Stimulated activated CD4-positive, alpha-beta T cell treated with anti-CD3 and anti-CD28 coated beads, Interleukin-12 subunit alpha, Interleukin-12 subunit beta, amount 100 ng/mL, for 48 hours (primary cell): ENCODE results near the gene ATXN10.

Source experiments
- DNase-seq, 3 donors: peaks; one replicate each; pipeline ENCODE4 v3.0.0-alpha.2; 2020; ENCODE audit warnings: low read depth in 2 of 3, low spot score in 1 of 3

The ATXN10 gene

DNA sequence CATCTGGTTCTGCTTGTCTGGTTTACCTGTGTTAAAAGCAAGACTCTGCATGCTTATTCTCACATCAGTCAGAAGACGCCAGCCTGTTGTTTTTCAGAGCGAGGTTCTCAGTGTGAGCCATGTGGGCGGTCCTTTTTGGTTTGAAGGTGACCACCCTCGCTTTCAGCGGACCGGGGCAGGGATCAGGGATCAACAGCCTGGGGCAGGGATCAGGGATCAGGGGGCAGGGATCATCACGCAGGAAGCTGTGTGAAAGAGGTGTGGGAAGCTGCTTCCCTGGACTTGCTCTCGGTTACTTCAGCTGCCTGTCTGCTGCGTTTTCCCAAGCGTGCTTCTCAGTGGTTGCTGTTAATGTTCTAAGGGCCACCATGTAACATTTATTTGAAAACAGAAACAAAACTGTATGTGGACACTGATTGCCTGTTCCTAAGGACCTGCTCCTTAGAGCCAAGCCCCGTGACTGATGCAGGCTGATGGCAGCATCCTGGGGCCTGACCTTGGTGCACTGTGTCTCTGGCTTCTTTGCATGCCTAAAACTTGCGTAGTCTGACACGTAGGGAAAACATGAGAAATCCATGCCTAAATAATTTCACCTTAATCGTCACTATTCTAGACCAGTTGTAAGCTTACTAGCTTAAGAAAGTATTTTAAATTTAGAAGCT lies 146.9 kb downstream of the ATXN10 start:
- no peak for DNase-seq

DNA sequence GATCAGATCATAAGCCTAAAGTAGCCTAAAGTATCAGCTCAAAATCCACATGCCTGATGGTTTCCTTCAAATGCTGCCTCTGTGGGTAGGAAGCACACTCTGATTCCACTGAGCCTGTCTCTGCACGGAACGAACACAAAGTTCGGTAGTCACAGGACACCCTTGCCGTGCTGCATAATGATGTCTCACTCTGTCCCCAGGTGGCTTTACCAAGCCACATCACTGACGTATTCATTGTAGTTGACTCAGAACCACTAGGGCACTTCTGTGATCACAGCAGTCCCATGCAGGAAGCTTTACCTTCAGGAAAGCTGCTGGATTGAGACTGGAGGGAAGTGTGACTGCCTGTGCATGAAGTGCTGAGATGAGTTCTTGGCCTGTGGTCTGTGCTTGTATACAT lies 147.7 kb downstream of the ATXN10 start:
- no peak for DNase-seq

DNA sequence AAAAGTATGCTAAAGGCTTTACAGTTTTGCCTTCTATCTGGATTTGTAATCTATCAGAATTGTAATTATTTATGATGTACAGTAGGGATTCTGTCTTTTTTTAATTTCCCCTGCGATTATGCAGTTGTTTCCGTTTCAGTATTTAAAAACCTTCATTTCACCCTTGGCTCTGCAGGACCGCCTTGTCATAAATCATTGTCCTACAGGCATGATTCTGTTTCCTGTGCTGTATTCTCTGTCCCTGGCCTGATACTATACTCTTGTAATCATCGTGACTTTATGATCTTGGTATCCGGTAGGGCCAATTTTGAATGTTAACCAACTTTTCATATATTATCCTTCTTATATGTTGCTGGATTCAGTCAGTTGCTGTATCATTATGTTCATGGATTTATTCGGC lies 151.7 kb downstream of the ATXN10 start:
- DNase-seq: no peak

DNA sequence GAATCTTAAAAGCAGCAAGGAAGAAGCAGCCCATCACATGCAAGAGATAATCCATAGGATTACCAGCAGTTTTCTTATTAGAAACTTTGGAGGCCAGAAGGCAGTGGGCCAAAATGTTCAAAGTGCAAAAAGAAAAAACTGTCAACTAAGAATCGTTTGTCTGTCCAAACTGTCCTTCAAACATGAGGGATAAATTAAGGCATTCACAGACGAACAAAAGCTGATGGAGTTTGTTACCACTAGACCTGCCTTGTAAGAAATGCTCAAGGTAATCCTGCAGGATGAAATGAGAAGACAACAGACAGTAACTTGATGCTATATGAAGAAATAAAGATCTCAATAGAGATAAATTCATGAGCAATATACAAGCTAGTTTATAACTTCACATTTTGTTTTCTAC lies 154.9 kb downstream of the ATXN10 start:
- DNase-seq: no peak

DNA sequence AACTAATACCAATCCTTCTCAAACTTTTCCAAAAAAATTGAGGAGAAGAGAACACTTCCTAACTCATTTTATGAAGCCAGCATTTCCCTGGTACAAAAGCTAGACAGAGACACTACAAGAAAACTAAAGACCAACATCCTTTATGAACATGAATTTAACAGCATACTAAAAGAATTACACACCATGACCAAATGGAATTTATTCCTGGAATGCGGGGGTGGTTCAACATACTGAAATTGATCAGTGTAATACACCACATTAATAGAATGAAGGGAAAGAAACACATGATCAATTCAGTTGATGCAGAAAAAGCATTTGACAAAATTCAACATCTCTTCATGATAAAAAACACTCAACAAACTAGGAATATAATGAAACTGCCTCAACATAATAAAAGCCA lies 157.2 kb downstream of the ATXN10 start:
- no peak for DNase-seq

DNA sequence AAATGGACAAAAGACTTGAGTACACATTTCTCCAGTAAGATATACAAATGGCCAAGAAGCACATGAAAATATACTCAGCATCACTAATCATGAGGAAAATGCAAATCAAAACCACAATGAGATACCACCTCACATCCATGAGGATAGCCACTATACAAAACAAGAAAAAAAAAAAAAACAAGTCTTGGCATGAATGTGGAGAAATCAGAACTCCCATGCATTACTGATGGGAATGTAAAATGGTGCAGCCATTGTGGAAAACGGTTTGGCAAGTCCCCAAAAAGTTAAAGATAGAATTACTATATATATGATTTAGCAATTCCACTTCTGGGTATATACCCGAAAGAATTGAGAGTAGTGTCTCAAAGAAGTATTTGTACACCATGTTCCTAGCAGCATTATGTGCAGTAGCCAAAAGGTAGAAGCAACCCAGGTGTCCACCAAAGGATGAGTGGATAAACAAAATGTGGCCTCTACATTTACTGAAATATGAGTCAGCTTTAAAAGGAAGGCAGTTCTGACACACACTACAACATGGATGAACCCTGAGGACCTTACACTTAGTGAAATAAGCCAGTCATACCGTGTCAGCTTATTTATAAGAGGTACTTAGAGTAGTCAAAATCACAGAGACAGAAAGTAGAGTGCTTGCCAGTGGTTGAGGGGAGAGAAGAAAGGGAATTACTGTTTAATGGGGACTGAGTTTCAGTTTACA lies 159.1 kb downstream of the ATXN10 start:
- no peak for DNase-seq

DNA sequence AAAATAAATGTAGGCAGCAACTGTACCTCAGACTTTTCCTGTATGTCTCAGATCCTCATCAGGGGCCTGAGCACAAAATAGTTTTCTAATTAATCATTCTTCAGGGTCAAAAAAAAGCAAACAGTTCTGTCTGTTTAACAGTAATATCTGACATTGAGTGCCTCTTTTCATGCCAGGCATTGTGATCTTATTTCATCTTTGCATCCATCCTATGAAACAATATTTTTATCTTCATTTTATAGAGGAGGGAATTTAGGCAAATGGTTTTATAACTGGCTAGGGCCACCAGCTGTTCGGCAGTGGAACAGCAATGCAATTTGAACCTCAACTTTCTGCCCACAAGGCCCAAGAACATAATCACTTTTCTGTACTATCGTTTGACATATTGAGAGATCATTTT lies 159.8 kb downstream of the ATXN10 start:
- no peak for DNase-seq

DNA sequence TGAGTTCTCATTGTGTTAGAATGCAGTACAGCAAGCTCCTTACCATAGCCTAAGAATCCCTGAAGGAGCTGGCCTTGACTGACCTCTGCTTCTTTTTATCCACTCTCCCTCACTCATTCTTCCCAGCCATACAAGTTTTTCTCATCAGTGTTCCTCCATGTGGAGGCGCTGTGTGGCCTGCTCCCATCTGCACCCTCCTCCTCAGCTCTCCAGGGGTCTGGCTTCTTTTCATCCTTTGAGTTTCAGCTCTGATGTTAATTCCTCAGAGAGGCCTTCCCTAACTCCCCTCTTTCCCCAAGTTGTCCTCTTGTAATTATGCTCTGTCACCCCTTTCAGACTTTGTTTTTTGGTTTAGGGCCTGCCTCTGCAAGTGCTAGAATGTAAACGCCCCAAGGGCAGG lies 160.5 kb downstream of the ATXN10 start:
- no peak for DNase-seq

DNA sequence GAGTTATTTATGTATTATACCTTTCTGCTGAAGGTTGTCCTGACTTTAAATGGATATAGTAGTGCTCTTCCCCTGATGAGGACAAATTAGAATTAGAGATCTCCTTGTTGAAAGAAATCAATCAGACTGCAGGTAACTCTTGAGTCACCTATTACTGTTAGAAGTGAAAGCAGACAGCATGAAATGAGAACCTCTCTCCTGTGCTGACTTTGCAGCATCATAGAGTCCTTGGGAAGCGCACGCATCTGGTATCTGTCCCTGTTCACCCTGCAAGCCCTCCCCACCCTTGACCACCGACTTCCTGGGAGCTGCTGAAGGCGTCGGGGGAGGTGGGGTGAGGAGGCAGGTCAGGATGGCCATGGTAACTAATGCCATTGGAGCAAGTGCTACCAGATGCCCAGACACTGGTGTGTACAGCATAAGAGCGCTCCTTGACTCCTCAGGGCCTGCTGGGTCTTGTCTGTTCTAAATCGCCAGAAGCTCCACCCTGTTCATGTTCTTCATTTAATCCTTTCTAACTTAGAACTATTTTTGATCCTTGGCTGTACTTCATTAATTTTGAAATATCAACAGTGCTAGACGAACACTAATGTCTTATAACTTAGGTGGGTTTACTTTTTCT lies 161.4 kb downstream of the ATXN10 start:
- no peak for DNase-seq

DNA sequence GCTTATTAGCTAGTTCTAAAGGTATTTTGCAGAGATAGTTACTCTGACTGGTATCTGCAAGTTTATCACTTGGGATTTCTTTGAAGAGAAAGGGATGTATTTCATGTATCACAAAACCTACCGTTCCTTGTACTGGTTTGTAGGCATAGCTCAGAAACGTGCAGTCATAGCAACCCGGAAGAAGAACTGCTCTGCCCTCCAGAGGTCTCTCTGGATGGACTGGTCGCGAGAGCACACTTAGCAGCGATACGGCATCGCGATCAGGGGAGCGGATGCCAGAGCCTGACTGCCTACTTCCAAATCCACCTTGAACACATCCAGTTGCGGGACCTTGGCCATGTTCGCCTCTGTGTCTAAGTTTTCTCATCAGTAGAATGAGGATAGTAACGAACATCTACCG lies 162.0 kb downstream of the ATXN10 start:
- no peak for DNase-seq

DNA sequence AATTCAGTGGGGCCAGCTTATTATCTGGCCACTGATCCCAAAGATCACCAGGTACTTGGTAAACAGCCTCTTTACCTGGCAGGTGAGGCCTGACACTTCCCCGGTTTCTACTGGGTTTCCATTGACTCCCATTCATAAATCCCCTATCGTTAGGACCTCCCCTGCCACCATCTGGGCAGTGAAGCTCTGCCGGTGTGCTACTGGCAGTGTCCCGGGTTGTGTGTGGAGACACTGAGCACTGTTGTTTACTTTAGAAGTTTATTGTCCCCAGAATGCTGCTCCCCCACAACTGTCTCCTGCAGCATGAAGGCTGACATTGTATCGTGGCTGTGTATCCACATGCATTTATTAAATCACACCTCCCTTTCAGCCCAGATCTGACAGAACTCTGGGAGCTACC lies 162.6 kb downstream of the ATXN10 start:
- no peak for DNase-seq

DNA sequence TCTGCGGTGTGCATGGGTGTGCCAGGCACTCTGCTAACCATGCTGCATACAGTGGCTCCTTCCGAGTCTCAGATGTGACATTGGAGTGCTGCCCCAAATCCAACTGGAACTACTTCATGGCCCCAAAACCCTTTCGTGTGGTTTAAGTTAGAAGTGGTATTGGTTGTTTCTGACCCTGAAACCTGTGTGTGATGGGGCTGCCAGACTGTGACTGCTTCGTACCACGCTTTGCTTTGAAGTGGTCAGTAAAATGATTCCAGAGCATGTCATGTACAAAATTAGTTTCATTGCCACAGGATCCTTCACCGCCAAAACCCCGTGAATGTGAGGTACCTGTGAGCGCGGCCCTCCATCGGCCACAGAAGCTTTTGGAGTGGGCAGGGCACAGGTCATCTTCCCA lies 163.2 kb downstream of the ATXN10 start:
- no peak for DNase-seq

DNA sequence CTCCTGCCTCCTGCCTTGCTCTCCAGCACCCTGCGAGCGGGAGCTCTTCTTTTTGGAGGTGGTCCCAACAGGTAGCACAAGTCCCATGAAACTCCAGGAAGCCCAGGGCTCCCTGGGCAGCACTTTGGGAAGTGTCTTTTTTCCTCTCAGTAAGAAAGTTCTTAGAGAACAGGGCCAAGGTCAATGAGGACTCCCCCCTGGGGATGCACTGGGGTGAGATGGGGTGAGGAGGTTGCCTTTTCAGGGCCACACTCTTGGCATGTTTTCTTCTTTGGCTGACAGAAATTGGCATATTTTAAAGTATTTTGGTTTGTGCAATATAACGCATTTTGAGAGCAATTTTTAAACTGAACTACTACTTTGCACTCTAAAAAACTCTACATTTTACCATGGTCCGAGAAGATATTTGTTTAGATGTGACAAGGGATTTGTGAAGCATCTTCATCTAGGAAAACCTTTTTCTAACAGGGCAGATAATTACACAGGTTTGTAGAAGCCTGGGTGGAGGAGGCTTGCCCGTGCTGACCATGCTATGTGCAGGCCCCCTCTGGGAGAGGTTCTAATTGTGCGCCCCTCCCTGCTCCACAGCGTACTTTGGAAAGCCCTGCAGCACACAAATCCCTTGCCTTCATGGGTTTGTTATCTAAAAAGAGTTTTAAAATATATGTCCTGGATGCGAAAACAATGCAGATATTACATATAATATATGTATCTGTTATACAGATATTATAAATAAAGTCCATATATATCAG lies 165.0 kb downstream of the ATXN10 start:
- DNase-seq: no peak

DNA sequence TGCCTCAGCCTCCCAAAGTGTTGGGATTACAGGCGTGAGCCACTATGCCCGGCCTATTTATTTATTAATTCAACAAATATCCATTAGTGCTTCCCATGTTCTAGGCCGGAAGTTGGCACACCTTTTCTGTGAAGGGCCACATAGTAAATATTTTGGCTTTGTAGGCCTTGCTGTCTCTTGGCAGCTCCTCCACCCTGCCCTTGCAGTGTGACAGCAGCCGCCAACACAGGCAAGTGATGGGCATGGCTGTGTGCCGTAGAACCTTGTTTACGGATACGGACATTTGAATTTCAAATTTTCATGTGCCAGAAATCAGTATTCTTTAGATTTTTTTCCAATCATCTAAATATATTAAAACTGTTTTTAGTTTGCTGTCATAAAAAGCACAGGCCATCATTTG lies 165.9 kb downstream of the ATXN10 start:
- DNase-seq: no peak

DNA sequence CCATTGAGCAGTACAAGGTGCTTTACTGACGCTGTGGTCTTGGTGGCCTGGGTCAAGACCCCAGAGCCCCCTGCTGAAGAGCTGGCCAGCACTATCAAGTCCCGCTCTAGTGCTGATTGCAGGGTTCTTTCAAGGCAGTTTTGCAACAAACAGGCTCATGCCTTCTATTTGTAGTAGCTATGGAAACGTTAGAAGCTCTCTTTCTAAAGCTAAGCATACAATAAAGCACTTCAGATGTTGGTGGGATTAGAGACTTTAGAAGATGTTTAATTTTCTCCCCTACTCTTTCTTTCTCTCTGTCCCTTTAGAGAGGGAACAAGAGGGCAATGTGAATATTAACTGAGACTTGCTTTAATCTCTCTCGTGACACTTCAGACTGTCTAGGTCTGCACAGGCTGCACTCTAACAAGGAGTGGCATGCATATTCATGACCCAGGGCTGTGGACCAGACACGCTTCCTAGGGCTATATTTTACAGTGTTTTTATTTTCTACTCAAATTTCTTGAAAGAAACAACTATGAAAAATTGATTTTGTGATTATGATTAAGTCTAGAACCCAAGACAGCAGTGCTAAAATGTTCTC lies 166.8 kb downstream of the ATXN10 start:
- DNase-seq: no peak

DNA sequence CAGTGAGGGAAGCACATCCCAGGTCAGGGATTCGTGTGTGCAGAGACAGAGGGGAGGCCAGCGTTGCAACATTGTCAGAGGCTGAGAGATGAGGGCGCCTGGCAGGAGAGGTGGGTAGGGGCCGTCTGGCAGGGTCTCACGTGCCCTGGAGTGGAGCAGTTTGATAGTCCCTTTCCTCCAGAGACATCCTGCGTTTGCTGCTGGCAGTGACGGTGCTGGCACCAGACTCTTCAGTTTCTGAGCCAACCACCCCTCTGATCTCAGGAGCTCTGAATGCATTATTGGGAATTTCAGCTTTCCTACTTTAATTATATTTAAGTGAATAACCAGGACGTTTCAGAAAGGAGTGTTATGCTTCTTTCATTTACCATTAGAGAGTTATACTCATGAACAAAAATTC lies 168.8 kb downstream of the ATXN10 start:
- no peak for DNase-seq

DNA sequence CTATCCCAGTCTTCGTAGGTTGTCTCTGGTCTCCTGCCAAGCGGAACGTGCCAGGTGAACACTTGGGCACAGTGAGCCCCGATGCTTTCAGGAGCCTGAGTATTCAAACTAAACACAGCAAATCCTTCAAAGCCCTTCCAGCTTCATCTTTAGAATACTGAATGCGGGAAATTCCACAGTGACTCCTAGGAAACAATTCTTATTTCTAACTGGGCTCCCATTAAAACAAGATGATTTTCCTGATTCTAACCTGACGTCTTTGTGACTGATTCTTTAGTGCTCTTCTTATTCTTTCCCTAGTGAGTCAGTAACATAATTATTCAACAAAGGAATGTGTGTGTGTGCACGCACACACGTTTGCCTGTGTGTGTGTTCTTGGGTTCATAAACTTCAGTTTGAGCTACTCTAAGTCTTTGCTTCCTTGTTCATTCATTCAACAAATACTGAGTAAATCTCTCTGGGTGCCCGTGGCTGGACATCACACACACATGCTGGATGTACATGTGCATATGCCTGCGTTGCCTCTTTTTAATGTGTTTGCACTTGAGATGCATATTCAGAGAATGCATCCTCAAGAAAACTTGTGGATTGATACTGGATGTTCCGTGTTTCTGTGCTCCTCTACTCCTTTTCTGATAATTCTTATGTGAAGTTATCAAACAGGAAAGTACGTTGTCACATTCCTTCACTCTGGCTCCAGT lies 170.8 kb downstream of the ATXN10 start:
- DNase-seq: no peak

DNA sequence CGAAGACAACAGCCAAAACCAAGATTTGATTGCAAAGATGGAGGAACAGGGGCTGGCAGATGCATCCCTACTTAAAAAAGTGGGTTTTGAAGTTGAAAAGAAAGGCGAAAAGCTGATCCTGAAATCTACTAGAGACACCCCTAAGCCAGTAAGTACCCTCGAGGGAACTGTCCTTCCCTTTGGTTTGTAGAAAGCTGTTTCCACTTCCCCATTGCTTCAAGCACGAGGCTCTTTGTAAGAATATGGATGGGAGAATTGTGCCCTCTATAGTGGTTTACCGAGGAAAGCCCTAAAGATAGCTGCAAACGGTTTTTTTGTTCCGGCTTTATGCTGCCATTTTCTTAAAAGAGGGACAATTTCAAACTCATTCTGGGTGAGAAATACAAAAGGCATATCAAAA lies 171.4 kb downstream of the ATXN10 start:
- no peak for DNase-seq

DNA sequence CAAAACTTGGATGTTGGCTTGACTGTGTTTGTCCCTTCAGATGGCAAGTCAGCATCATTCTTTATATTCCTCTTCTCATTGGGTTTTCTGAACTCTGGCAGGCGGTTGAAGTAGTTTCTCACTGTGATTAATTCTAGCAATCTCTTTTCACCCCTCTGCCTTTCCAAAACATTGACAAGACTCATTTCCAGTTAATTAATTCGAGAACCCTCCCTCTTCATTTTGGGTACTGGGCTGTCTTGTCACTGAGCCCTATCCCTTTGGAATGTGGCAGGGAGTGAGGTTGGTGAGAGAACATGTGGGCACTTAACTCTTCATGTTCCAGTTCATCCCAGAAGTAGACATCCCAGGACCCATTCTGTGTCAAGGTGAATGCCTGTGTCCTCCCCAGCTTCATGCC lies 172.4 kb downstream of the ATXN10 start:
- DNase-seq: no peak

DNA sequence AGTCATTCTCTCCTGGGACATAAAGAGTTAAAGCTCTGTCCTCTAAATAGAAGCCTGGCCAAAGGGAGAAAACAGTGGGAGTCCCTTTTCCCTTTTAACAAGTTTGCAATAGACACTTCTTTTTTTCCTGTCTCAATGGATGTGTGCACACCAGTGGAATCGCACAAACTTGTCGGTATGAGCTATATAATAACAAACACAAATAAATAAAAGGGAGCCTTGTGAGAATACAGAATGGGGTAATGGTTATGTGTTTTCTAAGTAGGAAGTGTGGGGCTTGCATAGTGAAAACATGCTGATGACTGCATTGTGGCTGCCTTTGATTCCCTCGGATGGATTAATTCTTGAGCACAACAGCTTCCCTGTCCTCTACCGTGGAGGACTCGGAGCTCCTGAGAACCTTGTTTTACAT lies 173.4 kb downstream of the ATXN10 start:
- no peak for DNase-seq

DNA sequence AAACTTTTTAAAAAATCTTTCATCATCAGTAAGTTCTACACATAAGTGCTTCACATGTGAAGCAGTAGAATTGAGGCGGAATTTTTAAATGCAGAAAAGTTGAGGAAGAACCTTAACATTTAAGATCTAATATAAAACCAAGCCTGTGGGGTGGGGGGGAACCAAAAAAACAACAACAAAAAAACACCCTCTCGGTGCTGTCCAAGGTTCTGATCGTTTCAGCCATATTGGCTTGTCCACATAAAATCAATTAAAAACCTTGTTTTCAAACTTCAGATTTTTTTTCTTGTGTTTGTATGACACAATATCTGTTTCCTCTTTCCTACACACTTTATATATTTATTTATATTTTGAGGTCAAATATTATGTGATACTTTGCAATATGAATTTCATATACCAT lies 175.3 kb downstream of the ATXN10 start:
- DNase-seq: no peak
